CD4-positive, alpha-beta T cell treated with Interleukin-2 at 100 ng/mL for 4 hours (primary cell): ENCODE measurements around the gene SYNCRIP.
"Not testable (repeated sequence)": the region's sequence is repeated elsewhere in the genome, so short reads cannot be mapped to it uniquely, and the experiment has no call there.

ENCODE experiments used
- DNase-seq: peaks from one replicate; pipeline ENCODE4 v3.0.0-alpha.2; 2020; ENCODE audit warnings: low spot score

The SYNCRIP gene

DNA sequence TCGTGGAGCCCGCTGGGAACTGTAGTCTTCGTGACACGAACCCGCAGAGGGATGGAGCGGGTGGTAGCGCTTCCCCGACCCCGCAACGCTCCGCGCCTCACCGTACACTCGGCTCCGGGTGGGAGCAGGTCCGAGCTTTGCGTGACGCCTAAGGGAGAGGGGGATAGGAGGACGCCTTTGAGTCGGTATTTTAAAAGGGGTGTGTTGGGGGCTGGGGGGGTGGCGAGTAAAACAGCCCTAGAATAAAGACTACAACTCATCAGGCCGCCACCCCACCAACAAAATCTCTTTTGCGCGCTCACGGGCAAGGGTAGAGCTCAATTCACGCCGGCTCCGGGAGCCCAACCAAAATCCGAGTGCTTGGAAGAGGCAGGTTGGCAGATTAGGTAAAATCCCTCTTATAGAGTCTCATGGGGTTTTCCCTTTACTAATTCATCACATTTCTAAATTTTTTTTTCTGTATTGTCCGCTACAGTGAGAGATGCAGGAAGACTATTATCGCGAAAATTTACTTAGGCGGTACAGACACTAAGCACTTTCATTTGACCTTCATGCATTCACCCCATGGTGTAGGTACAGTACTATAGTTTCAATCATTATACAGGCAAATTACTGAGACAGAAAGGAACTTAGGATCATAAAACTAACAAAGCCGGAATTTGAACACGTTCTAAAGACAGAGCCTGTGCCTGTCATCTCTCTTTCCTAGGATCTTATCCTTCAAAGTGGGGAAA, 48.3 kb downstream of the SYNCRIP start:
- DNase-seq: peak; percentile 41

GRCh38 chr6:85593438-85594196, 49.1 kb downstream of the SYNCRIP start, which contains the start of gene SNX14:
Gene SNX14 (minus strand): TSS chr6:85593858. CDS start chr6:85593718, 140 bp downstream.
- peak; percentile 77 for DNase-seq

GRCh38 chr6:85592033-85592432, 50.7 kb downstream of the SYNCRIP start:
- no peak for DNase-seq

- no peak for DNase-seq
Observed at GRCh38 chr6:85591207-85591606, 51.5 kb downstream of the SYNCRIP start.

GRCh38 chr6:85585741-85586140, 56.9 kb downstream of the SYNCRIP start:
- DNase-seq: no peak

DNA sequence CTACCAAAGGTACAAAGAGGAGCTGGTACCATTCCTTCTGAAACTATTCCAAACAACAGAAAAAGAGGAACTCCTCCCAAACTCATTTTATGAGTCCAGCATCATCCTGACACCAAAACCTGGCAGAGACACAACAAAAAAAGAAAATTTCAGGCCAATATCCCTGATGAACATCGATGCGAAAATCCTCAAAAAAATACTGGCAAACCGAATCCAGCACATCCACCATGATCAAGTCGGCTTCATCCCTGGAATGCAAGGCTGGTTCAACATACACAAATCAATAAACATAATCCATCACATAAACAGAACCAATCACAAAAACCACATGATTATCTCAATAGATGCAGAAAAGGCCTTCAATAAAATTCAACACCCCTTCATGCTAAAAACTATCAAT, 59.9 kb downstream of the SYNCRIP start:
- DNase-seq: not testable (repeated sequence)

GRCh38 chr6:85581572-85581971, 61.1 kb downstream of the SYNCRIP start:
- DNase-seq: no peak

- no peak for DNase-seq
Observed at GRCh38 chr6:85580878-85581267, 61.8 kb downstream of the SYNCRIP start.

DNA sequence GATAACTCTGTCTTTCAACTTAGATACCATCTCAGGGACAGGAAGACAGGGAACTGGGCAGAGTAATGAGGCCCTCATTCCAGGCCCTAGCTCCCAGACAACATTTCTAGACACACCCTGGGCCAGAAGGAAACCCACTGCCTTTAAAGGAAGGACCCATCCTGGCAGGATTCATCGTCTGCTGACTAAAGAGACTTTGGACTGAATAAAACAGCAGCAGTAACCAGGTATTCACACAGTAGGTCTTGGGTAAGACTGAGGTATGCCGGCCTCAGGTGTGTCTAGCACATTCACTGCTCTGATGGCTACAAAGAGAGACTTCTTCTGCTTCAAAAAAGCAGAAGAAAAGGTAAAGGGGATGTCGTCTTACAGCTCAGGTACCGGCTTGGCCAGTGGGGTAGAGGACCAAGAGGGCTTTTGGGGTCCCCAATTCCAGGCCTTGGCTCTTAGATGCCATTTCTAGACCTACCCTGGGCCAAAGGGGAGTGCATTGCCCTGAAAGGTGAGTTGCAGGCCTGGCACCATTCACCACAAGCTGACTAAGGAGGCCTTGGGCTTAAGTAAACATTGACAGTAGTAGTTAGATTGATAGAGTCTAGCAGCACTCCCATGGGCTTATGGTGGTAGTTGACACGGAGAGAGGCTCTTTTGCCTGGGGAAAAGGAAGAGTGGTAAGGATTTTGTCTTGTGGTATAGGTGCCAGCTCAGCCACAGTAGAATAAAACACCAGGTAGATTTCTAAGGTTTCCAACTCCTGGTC, 62.4 kb downstream of the SYNCRIP start:
- no peak for DNase-seq

DNA sequence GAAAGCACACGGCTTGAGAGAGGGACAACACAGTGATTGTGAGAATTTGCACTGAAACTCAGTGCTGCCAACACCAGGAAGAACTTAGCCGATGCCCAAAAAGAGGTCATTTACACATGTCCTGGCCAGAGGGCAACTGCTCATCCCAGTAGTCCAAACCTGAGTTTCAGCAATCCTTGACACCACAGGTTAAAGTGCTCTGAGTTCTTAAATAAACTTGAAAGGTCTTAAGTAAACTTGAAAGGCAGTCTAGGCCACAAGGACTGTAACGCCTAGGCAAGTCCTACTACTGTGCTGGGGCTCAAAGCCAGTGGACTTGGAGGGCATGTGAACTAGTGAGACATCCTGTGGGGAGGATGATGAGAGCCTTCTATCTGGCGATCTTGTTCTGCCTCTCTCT, 63.1 kb downstream of the SYNCRIP start:
- no peak for DNase-seq

GRCh38 chr6:85576476-85576875, 66.2 kb downstream of the SYNCRIP start:
- no peak for DNase-seq

- no peak for DNase-seq
Observed at GRCh38 chr6:85574932-85575598, 67.6 kb downstream of the SYNCRIP start.

- DNase-seq: no peak
Observed at GRCh38 chr6:85569323-85569722, 73.4 kb downstream of the SYNCRIP start.

DNA sequence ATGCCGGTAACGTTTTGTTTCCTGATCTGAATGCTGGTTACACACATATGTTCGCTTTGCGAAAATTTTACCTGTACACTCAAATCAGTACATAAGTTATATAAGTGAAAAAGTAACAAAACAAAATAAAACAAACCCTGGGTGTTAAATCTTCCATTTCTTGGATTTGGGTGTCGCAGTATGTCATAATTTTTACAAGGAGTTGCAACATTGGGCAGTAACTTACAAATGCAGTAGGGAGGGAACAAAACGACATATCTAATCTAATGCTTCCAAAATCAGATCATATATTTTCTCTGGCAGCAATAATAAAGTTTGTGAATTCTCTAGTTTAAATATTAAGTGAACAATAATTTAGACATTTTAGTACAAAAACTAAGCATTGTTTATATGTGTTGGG, 74.3 kb downstream of the SYNCRIP start:
- DNase-seq: no peak

DNA sequence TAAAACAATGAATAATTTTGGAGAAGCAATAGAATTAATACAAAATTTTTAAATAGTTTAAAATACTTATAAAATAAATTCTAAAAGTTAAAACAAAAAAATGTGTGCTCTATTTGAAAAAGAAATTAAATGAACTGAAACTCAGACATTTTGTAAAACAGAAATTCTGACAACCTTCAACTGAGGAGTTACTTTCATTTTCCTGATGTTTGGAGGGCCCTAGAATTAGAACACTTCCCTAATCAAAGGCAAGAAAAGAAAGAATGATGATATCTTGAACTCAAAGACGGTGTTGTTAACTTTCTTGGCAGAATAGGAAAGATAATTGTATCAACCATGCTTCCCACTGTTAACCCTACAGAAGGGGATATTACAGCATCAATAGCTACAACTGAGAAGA, 77.0 kb downstream of the SYNCRIP start:
- DNase-seq: no peak

DNA sequence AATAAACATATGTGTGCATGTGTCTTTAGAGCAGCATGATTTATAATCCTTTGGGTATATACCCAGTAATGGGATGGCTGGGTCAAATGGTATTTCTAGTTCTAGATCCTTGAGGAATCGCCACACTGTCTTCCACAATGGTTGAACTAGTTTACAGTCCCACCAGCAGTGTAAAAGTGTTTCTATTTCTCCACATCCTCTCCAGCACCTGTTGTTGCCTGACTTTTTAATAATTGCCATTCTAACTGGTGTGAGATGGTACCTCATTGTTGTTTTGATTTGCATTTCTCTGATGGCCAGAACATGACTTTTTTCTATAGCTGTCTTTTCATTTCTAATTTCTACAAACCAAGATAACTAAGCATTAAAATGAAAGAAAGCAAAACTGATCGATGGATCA, 78.5 kb downstream of the SYNCRIP start:
- not testable (repeated sequence) for DNase-seq
